ENCODE data around the gene HCLS1.

DNA sequence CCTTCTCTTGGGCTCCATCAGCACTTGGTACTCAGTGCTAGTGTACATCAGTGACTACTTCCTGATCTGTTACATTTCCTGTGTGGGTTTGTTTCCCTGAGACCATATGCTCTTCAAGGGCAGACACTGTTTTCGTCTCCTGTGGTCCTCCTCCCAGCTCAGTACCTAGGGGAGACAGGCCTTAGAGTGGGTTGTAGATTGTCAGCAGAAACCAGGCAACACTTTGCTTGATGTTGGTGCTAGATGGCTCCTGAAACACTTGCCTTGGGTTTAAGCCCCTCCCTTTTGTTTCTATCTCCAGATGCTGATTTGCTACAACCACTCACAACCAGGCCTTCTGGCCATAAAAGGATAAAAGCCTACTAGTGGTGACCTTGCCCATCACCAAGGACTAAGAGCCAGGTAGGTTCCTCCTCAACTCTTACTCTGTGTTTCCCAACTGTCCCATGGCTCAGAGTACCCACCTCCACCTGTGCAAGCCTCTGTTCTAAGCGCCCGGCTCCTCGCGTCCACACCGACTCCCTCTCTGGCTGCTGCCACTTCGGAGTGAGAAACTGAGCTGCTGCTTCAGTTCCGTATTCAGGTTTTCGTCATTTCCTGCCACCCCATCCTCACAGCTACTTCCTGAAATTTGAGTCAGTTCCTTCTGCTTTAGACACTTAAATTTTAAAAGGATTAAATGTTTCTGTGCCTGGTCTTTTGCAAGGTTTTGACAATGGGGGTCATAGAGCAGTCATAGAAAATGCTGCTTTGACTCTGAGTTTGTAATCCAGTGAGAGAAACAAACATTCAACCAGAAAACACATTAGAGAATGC, at the start of gene HCLS1:
- TF ChIP-seq EP300 (IDR thresholded peaks at IDR 0.05) = peak in 1 of 2 donors; percentile 66
- TF ChIP-seq, protein P1, sequence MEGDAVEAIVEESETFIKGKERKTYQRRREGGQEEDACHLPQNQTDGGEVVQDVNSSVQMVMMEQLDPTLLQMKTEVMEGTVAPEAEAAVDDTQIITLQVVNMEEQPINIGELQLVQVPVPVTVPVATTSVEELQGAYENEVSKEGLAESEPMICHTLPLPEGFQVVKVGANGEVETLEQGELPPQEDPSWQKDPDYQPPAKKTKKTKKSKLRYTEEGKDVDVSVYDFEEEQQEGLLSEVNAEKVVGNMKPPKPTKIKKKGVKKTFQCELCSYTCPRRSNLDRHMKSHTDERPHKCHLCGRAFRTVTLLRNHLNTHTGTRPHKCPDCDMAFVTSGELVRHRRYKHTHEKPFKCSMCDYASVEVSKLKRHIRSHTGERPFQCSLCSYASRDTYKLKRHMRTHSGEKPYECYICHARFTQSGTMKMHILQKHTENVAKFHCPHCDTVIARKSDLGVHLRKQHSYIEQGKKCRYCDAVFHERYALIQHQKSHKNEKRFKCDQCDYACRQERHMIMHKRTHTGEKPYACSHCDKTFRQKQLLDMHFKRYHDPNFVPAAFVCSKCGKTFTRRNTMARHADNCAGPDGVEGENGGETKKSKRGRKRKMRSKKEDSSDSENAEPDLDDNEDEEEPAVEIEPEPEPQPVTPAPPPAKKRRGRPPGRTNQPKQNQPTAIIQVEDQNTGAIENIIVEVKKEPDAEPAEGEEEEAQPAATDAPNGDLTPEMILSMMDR (IDR thresholded peaks at IDR 0.05) = no peak

Measured in tibial nerve (tissue), 4 donors.